Keratinocyte (primary cell): ENCODE results near the gene ATP2B2.

Experiments used
- EZH2 ChIP-seq: IDR thresholded peaks from one replicate; pipeline ENCODE4 v1.6.1; 2012; ENCODE audit warnings: inconsistent platforms, mild to moderate bottlenecking, low read length, moderate library complexity
- TF ChIP-seq, protein P1 (sequence below), 3 experiments: IDR thresholded peaks in 1 of 3; conservative IDR thresholded peaks in 1 of 3; optimal IDR thresholded peaks in 1 of 3; 2 replicates in 2 of 3; 3 replicates in 1 of 3; pipeline versions ENCODE3 to v1.5.1; 2011; ENCODE audit warnings: low read length in 3 of 3, mild to moderate bottlenecking in 3 of 3, moderate library complexity in 2 of 3, control low read depth in 1 of 3, inconsistent platforms in 1 of 3; ENCODE audit not compliant: insufficient read depth in 2 of 3; ENCODE audit errors: extremely low read depth in 1 of 3

DNA sequence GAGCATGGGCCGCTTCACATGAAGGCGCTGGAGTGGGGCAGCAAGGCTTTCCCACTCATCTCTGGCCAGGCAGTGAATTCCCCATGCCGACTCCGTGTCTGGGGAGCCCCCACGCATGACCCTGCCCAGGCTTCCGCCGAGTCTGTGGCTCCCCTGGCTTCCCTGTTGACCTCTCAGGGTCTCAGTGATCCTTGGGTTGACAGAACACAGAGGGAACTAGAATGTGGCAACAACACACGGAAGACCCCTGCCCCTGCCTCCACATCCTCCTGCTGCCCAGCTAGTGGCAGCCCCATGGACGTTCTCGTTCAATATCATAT lies 61.3 kb downstream of the ATP2B2 start:
- TF ChIP-seq EZH2: no peak
- TF ChIP-seq, protein P1, sequence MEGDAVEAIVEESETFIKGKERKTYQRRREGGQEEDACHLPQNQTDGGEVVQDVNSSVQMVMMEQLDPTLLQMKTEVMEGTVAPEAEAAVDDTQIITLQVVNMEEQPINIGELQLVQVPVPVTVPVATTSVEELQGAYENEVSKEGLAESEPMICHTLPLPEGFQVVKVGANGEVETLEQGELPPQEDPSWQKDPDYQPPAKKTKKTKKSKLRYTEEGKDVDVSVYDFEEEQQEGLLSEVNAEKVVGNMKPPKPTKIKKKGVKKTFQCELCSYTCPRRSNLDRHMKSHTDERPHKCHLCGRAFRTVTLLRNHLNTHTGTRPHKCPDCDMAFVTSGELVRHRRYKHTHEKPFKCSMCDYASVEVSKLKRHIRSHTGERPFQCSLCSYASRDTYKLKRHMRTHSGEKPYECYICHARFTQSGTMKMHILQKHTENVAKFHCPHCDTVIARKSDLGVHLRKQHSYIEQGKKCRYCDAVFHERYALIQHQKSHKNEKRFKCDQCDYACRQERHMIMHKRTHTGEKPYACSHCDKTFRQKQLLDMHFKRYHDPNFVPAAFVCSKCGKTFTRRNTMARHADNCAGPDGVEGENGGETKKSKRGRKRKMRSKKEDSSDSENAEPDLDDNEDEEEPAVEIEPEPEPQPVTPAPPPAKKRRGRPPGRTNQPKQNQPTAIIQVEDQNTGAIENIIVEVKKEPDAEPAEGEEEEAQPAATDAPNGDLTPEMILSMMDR (optimal IDR thresholded peaks at IDR 0.05 in 1 of 3, IDR thresholded peaks at IDR 0.05 in 1 of 3, conservative IDR thresholded peaks at IDR 0.05 in 1 of 3; ENCODE audit: extremely low read depth in 1 of 3, insufficient read depth in 2 of 3, low read length in 3 of 3): no peak
